GM19455 (cell line): ENCODE results near the gene SPDYE6.
"Not testable (repeated sequence)": the region's sequence is repeated elsewhere in the genome, so short reads cannot be mapped to it uniquely, and the experiment has no call there.

Source experiments
- ATAC-seq: cut with Tn5 transposase; IDR thresholded peaks from one replicate; pipeline ENCODE4 v1.9.1; 2021; ENCODE audit not compliant: unreplicated experiment

Gene SPDYE6

DNA sequence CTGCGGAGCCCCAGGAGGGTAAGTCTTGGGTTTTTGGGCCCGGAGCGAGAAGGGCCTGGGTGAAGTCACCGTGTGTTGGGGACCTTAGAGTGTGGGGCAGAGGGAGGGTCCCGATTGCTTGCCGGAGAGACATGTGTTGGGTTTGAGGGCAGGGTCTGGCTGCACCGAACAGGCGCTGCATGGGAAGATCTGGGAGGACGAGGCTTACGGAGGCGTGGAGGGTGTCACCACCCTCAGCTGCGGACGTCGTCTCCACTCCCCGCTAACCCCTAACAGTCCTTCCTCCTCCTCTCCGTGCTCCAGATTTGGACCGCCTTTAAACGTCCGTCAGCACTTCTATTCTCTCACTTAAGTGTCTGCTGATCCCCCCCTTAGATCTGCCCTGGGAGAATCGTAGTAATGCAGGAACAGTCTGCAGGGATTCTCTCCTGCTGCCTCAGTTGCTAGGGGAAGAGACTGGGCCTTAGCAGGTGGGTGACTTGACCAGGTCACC is 8.2 kb upstream of the SPDYE6 start:
- ATAC-seq = not testable (repeated sequence)

DNA sequence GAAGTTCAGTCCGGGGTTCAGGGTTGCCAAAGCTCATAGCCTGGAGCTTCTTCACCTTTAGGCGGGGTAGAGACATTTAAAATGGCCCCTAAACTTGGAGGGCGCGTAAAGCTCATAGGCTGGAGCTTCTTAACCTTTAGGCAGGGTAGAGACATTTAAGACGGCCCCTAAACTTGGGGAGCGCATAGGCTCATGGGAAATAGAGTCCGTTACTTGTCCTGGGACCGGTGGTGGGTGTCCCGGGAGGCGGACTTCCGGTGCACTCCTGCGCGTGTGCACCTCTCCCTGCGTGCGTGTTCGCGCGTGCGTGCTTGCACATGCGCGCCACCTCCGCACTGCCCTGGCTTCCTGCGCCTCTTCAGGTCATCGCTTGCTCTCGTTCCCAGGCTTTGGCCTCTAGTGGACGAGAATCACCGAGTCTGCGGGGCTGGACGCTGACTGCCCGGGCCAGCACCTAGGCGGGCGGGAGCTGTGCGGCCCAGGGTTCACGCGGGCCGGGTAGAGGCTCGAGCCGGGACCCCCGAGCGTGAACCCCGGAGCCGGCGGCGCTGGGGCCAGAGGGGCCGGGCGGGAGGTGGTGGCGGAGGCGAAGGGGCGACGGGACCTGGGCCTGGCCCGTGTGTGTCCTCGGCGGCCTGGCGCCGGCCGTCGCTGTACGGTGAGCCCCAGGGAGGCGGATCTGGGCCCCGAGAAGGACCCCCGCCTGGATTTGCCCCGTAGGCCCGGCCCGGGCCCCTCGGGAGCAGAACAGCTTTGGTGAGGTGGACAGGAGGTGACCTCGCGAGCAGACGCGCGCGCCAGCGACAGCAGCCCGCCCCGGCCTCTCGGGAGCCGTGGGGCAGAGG is 7.5 kb upstream of the SPDYE6 start:
- peak; percentile 99 for ATAC-seq

DNA sequence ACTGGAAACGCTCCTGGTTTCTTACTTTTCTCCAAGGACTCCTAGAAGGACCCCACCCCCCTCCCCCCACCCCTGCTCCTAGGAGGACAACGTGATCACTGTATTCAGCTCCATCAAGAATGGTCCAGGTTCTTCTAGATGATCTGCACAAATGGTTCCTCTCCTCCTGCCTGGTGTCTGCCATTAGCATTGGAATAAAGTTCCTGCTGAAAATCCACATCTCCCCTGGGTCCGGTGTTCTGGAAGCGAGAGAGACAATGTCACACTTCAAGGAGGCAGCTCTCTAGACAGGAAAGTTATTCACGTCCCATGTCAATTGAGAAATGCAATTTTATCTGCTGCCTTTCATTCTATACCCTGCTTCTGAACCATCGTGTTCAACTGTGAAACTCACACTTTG is 9.3 kb downstream of the SPDYE6 start:
- ATAC-seq = not testable (repeated sequence)

DNA sequence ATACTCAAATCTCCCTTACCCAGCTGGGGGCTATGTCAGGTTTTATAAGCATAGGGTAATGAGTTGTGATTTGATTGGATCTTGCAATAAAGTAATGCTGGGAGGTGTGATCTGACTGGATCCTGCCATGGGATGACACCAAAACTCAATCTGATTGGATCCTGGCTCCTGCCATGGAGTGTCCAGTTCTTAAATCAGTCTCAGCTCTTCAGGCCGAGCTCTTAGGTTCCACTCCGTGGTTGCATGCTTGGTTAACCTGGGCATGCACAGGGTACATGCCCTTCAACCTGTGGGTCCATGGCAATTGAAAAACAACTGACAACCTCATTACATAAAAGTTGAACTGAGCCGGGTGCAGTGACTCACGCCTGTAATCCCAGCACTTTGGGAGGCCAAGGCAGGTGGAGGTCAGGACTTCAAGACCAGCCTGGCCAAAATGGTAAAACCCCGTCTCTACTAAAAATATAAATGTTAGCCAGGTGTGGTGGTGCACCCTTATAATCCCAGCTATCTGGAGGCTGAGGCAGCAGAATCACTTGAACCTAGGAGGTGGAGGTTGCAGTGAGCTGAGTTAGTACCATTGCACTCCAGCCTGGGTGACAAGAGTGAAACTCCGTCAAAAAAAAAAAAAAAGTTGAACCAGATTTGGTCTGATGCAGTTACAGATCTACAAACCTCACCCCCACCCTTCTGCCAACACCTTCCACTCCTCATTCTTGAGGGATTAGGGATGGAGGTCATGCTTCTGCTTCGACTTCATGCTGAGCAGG is 15.5 kb downstream of the SPDYE6 start:
- not testable (repeated sequence) for ATAC-seq

DNA sequence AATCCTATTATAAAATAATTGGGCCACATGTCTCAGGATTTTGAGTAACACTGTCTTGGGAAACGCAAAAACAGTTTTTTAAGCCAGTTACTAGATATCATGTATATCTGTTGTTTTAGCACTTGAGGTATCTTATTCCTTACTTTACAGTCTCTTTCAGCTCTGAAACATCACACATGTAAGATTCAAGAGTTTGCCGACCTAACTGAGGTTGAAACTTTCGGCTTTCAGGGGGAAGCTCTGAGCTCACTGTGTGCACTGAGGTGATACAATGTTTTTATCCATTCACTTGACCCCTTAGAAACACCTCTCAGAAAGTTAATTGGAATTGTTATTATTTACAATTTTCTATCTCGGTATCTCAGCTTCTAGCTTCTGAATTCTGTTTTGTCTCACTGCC is 18.8 kb downstream of the SPDYE6 start:
- ATAC-seq = not testable (repeated sequence)

DNA sequence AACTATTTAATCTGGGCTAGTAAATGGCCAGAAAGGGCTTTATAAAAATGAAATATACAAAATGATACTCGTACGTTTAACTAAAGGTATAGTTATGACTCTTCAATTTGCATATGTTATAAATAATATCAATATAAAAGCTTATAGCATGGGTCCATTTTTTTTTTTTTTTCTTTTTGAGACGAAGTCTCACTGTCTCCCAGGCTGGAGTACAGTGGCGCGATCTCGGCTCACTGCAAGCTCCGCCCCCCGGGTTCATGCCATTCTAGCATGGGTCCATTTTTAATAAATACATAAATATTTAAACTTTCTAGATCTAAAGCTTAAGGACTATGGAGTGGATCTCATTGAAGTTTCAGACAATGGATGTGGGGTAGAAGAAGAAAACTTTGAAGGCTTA is 19.2 kb downstream of the SPDYE6 start:
- not testable (repeated sequence) for ATAC-seq

DNA sequence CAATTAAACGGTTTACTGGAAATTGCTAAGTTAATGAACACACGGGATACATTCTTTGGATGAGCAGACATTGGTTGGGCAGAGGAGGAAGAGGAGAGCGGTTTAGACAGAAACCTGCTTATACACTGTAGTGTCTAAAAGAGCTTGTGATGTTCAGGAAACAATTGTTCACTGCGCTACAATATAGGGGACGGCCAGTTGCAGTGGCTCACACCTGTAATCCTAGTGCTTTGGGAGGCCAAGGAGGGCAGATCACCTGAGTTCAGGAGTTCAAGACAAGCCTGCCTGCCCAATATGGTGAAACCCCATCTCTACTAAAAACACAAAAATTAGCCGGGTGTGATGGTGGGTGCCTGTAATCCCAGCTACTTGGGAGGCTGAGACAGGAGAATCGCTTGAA is 20.7 kb downstream of the SPDYE6 start:
- ATAC-seq = not testable (repeated sequence)

DNA sequence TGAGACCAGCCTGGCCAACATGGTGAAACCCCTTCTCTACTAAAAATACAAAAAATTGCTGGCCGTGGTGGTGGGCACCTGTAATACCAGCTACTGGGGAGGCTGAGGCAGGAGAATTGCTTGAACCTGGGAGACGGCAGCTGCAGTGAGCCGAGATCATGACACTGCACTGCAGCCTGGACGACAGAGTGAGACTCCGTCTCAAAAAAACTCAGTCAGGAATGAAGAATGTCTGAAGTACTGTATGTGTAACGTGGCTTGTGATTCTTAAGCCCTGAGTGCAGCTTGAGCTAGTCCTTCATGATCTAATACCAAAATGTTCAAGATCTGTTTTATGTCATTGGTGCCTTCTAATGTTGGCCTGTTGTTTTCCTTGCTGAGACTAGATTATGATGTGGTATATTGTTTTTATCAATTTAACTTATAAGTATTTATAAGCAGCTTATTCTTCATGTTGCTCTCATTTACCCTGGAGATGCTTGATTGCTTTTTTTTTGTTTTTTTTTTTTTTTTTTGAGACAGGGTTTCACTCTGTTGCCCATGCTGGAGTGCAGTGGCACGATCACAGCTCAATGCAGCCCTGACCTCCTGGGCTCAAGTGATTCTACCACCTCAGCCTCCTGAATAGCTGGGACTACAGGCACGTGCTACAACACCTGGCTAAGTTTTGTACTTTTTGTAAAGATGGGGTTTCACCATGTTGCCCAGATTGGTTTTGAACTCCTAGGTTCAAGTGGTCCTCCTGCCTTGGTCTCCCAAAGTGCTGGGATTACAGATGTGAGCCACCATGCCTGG is 25.4 kb downstream of the SPDYE6 start:
- not testable (repeated sequence) for ATAC-seq

DNA sequence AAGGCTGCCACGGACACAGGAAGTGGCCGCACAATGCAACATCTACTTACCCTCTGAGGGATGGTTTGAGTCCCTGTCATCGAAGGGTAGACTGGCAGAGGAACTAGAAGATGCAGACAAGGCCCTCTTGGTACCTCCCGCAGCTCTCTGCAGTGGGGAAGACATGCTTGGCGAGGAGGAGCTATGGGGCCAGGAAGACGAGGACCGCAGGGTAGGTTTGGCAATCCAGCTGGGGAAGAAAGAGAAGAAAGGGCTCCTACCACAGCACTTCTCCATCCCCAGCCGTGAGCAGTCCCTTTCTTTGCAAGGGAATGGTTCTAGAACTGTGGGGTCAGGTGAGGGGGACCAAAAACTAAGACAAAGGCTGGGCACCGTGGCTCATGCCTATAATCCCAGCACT is 26.9 kb downstream of the SPDYE6 start:
- ATAC-seq = not testable (repeated sequence)

DNA sequence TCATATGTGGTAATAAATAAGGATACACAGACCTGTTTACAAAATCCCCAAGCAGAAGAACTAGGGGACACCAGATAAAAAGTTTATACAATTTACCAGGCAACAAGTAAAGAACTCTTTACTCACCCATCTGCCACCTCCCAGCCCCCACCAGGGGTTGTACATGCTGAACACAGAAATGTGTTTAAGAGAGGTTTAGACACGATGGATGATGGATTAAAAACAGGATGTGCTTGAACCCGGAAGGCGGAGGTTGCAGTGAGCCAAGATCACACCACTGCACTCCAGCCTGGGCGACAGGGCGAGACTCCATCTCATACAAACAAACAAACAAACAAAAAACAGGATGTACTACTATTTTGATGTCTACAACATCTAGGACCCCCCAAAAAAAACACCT is 27.4 kb downstream of the SPDYE6 start:
- ATAC-seq = not testable (repeated sequence)

DNA sequence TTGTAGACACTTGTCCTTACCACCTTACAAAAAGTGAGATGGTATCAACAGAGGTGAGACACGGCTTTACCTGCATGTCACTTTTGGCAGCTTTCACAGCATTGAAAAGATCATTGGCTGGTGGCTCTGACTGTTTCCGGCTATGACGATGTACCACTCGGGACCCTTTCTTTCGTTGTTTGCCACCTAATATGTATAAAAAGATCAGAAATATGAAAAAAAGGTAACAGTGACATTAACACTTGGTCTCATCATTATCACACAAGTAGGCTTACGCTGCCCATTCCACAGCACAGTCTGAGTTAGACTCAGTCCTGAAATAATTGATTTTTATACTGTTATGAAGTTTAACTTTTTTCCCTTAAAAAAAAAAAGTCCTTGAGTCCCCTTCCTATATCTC is 29.1 kb downstream of the SPDYE6 start:
- not testable (repeated sequence) for ATAC-seq

DNA sequence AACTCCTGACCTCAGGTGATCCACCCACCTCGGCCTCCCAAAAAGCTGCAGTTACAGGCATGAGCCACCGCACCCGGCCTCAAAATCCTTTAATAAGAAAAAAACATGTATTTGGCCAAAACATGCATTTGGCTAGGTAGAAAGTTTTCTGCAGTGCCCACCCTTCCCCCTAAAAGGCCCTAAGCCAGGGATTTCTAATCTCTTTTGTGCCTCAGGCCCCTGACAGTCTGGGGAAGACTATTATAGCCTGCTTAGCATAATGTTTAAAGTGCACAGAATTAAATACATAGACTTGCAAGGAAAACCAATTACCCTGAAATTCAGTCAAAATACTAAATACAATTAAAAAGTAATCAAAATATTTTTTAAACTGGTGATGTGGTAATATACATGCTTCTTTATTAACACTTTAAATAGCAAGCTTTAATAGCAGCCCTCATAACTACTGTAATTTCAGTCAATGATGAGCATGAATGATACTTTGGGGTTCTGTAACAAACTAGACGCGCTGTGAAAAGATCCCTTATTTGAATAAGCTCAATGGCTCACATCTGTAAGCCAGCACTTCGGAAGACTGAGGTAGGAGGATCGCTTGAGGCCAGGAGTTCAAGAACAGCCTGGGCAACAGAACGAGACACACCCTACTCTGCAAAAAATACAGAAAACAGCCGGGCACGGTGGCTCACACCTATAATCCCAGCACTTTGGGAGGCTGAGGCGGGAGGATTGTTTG is 29.9 kb downstream of the SPDYE6 start:
- no peak for ATAC-seq

DNA sequence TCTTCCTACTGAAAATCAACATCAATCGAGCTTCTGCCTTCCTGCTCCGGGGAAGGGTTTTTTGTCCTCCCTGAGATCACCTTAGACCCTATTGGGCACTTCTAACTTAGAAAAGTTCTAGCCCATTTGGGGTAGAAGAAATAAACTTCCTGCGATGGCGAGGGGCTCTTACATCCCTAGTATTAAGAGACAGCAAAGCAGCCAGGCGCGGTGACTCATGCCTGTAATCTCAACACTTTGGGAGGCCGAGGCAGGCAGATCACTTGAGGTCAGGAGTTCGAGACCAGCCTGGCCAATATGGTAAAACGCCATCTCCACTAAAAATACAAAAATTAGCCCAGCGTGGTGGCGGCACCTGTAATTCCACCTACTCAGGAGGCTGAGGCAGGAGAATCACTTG is 31.1 kb downstream of the SPDYE6 start:
- not testable (repeated sequence) for ATAC-seq

DNA sequence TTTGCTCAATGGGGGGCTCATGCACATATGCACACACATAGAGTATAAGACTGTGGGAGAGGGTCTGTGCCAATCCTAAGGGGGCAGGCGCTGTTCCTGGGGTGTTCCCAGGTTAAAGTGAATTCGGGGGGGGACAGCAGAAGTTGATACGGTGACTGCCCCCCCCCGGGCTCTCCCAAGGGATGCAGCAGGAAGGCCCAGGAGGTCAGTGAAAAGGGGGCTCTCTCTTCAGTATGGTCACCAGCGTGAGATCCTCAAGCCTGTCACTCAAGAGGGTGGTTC is 32.4 kb downstream of the SPDYE6 start:
- ATAC-seq = no peak

DNA sequence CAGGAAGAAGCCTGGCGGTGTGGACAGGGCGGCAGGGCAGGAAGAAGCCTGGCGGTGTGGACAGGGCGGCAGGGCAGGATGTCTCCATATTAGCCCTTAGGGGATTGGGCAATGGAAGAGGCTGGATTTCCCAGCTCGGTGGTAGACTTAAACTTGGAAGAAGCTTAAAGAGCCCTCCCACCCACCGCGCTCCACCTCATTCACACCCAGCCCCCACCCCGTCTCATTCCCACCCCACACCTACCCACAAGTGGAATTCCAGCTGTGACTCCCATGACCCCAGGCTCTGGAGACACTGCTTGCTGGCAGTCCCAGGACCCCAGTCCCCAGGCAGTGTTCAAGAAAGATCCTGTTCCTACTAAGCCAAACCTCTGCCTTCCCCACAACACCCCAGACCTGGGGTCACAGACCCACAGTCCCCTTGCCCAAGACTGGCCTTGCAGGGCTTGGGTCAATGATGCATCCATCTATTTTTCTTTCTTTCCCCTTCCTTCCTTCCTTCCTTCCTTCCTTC is 34.0 kb downstream of the SPDYE6 start:
- ATAC-seq = no peak

DNA sequence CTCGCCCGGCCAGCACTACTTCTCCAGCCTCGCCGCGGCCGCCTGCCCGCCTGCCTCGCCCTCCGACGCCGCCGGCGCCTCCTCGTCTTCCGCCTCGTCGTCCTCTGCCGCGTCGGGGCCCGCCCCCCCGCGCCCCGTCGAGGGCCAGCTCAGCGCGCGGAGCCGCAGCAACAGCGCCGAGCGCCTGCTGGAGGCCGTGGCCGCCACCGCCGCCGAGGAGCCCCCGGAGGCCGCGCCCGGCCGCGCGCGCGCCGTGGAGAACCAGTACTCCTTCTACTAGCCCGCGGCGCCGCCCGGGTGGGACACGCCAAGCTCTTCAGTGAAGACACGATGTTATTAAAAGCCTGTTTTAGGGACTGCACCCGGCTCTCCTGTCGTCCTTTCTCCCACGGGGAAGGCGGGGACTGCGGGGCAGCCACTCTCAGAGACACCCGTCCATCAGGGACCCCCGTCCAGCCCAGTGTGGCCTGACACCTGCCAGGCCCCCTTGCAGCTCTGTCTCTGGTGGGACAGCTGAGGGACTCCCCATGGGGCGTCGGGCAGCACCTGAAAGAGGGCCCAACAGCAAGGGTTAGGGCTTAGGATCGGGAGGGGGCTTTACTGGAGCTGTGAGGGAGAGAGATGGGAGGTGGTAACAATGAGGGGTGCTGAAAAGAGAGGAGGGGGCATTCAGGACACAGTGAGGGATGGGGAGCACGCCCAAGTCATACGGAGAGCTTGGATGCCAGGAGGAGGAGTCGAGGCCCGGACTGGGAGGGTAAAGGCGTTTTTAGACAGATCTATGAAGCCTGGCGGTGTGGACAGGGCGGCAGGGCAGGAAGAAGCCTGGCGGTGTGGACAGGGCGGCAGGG is 34.7 kb downstream of the SPDYE6 start:
- ATAC-seq = no peak

DNA sequence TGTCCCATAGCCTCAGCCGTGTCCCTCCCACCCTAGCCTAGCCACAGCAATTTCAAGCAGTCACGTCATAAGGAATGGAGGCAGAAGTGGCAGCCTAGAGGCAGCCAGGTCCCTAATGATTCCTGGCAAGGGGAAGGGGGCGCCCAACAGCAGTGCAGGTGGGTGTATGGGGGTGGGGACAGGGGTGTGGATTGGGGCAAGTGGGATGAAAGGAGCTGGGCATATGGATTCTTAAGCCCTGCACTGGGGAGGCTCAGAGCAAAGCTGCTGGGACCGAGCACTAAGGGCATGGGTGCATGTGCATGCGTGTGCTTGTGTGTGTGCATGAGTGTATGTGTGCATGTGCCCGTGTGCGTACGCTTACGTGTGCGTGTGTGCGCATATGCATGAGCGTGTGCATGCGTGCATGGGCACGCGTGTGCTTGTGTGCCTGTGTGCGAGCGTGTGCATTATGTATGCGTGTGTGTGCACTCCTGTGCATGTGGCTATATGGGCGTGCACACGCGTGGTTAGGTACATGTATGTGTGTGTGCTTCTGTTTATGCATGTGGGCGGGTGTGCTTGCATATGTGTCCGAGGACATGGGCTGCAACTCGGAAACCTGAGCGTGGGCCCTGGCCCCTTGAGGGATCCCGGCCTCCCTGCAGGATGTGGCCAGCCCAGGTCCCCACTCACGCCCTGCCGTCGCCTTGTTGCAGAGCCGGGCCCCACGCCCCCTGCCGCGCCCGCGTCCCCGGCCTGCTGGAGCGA is 35.5 kb downstream of the SPDYE6 start:
- no peak for ATAC-seq

DNA sequence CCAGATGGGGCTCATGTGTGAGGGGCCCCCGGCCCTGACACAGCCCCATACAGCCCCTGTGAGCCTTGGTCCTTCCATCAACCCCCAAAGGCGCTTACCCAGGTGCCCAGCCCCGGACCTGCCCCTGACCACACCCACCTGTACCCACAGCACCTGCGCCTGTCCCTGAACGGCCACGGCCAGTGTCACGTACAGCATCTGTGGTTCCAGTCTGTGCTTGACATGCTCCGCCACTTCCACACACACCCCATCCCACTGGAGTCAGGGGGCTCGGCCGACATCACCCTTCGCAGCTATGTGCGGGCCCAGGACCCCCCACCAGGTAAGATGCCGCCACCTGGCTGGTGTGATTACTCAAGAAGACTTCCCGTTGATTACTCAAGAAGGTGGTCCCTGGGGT is 36.1 kb downstream of the SPDYE6 start:
- ATAC-seq = no peak

DNA sequence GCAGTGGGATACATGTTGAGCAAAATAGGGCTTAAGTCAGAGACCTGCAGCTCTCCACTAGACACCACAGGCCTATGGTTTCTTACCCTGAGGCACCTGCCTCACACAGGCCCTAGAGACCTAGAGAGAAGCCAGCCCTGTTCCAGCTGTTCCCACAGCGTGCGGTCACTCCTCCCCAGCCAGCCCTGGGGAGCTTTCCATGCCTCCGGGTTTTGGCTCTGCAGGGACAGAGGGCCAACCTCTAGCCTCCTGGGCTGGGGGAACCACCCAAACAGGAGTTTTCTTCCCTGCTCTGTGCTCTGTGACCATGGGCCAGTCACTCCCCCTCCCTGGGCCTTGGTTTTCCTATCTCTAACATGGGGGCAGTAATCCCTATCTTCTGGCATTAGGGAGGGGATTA is 36.6 kb downstream of the SPDYE6 start:
- ATAC-seq = no peak
